Mucosa of gallbladder (tissue), 1 donor: ENCODE measurements around the gene MC3R. TPM values are rescaled to one million over a fixed set of nuclear protein-coding genes. Genes with fewer than 3 reads are reported as not detected.
"Not testable (repeated sequence)": the region's sequence is repeated elsewhere in the genome, so short reads cannot be mapped to it uniquely, and the experiment has no call there.

Experiments used
- DNase-seq: peaks from one replicate; pipeline ENCODE4 v3.0.0-alpha.2; 2020; ENCODE audit warnings: low spot score
- total RNA-seq: library from RNA; stranded (reverse); gene quantifications from one replicate; pipeline ENCODE4 v1.2.1, GENCODE V29; 2021
- donor health status: DM: no; HTN: no; CAD: no.

The MC3R gene
- total RNA-seq = not detected

- peak; percentile 47 for DNase-seq
Measured at GRCh38 chr20:56247954-56248782, at the start of gene MC3R. Gene MC3R, plus strand, starts transcription at chr20:56248732. Its CDS starts 112 bp downstream, at chr20:56248844.

- no peak for DNase-seq
Measured at GRCh38 chr20:56200456-56200855, 48.1 kb upstream of the MC3R start.

- DNase-seq = no peak
Measured at GRCh38 chr20:56202493-56203077, 45.9 kb upstream of the MC3R start.

- no peak for DNase-seq
Measured at GRCh38 chr20:56204206-56204605, 44.3 kb upstream of the MC3R start.

- DNase-seq = no peak
Measured at GRCh38 chr20:56205346-56205745, 43.2 kb upstream of the MC3R start.

GRCh38 chr20:56207656-56208055 lies 40.9 kb upstream of the MC3R start:
- no peak for DNase-seq

GRCh38 chr20:56208121-56208520 lies 40.4 kb upstream of the MC3R start:
- DNase-seq = no peak

- no peak for DNase-seq
Measured at GRCh38 chr20:56211051-56211450, 37.5 kb upstream of the MC3R start.

GRCh38 chr20:56212091-56212490 lies 36.4 kb upstream of the MC3R start:
- no peak for DNase-seq

- DNase-seq = no peak
Measured at GRCh38 chr20:56213321-56213720, 35.2 kb upstream of the MC3R start.

GRCh38 chr20:56215115-56215514 lies 33.4 kb upstream of the MC3R start:
- no peak for DNase-seq

GRCh38 chr20:56217829-56218228 lies 30.7 kb upstream of the MC3R start:
- no peak for DNase-seq

- not testable (repeated sequence) for DNase-seq
Measured at GRCh38 chr20:56221186-56221585, 27.3 kb upstream of the MC3R start.

GRCh38 chr20:56222201-56222600 lies 26.3 kb upstream of the MC3R start:
- DNase-seq = no peak

- no peak for DNase-seq
Measured at GRCh38 chr20:56222945-56223344, 25.6 kb upstream of the MC3R start.

- DNase-seq = no peak
Measured at GRCh38 chr20:56223352-56223751, 25.2 kb upstream of the MC3R start.

GRCh38 chr20:56228021-56228420 lies 20.5 kb upstream of the MC3R start:
- no peak for DNase-seq

- DNase-seq = no peak
Measured at GRCh38 chr20:56229812-56230211, 18.7 kb upstream of the MC3R start.

GRCh38 chr20:56234110-56234509 lies 14.4 kb upstream of the MC3R start:
- DNase-seq = no peak

GRCh38 chr20:56237335-56237734 lies 11.2 kb upstream of the MC3R start:
- no peak for DNase-seq

GRCh38 chr20:56244259-56244658 lies 4.3 kb upstream of the MC3R start:
- no peak for DNase-seq

GRCh38 chr20:56245761-56246160 lies 2.8 kb upstream of the MC3R start:
- DNase-seq = no peak

- DNase-seq = no peak
Measured at GRCh38 chr20:56249244-56249955, 868 bp downstream of the MC3R start.
